ENCODE measurements around the gene CSAG2. TPM values are rescaled to one million over a fixed set of nuclear protein-coding genes. Genes with fewer than 3 reads are reported as not detected.
A peak's percentile ranks its signal among the peaks of the same experiment; 100 is the strongest.
"Not testable (repeated sequence)": the region's sequence is repeated elsewhere in the genome, so short reads cannot be mapped to it uniquely, and the experiment has no call there.

The CSAG2 gene
- total RNA-seq = not detected

- H3K4me3 ChIP-seq; H3K4me1 ChIP-seq (replicated peaks in 1 of 2); in situ Hi-C loops (cut with MboI; ENCODE audit: low pct_unique_long_range_greater_than_20kb in 2 of 9, low sequenced_read_pairs in 9 of 9, unreplicated experiment in 9 of 9); ATAC-seq (replicated peaks in 6 of 8); H3K27ac ChIP-seq: not testable (repeated sequence)
- no CpG with 5 or more reads among the region's 2 CpGs for WGBS, 10 experiments
Observed at GRCh38 chrX:152709173-152709572, at the start of gene CSAG2. Gene CSAG2 (minus strand): TSS chrX:152709273. CDS start chrX:152709112, 161 bp downstream.

- H3K4me1 ChIP-seq (replicated peaks in 1 of 2); in situ Hi-C loops (cut with MboI; ENCODE audit: low pct_unique_long_range_greater_than_20kb in 2 of 9, low sequenced_read_pairs in 9 of 9, unreplicated experiment in 9 of 9); H3K27ac ChIP-seq; ATAC-seq (replicated peaks in 6 of 8); H3K4me3 ChIP-seq: not testable (repeated sequence)
- no CpG with 5 or more reads among the region's 5 CpGs for WGBS, 10 experiments
Observed at GRCh38 chrX:152754871-152755270, 45.8 kb upstream of the CSAG2 start.

- in situ Hi-C loops (cut with MboI; ENCODE audit: low pct_unique_long_range_greater_than_20kb in 2 of 9, low sequenced_read_pairs in 9 of 9, unreplicated experiment in 9 of 9); H3K4me3 ChIP-seq; H3K4me1 ChIP-seq (replicated peaks in 1 of 2); H3K27ac ChIP-seq: not testable (repeated sequence)
- peak in 1 of 8 experiments; percentile 62 for ATAC-seq (replicated peaks in 6 of 8)
- no CpG with 5 or more reads among the region's 35 CpGs for WGBS, 10 experiments
Observed at GRCh38 chrX:152753686-152754650, 44.9 kb upstream of the CSAG2 start, which contains the start of gene MAGEA2. Gene MAGEA2 (minus strand): TSS chrX:152753842. CDS start chrX:152751363, 2,479 bp downstream.

GRCh38 chrX:152738560-152738959 lies 29.5 kb upstream of the CSAG2 start:
- Histone ChIP-seq H3K4me1 (replicated peaks in 1 of 2) (no peaks in the 10 kb centered on the region), H3K4me3 (no peak overlapping the region), H3K27ac (no peak overlapping the region)
- WGBS, 10 experiments = 0 to 100% (median 36%) methylated on average over 1 to 5 of the region's 5 CpGs; no CpG with 5 or more reads in 4 of the 10 experiments
- in situ Hi-C loops (cut with MboI; ENCODE audit: low pct_unique_long_range_greater_than_20kb in 2 of 9, low sequenced_read_pairs in 9 of 9, unreplicated experiment in 9 of 9) = no loop called here
- no peak for ATAC-seq (replicated peaks in 6 of 8)

GRCh38 chrX:152736528-152736927 lies 27.5 kb upstream of the CSAG2 start:
- H3K4me1 ChIP-seq (replicated peaks in 1 of 2); H3K27ac ChIP-seq; in situ Hi-C loops (cut with MboI; ENCODE audit: low pct_unique_long_range_greater_than_20kb in 2 of 9, low sequenced_read_pairs in 9 of 9, unreplicated experiment in 9 of 9); H3K4me3 ChIP-seq; ATAC-seq (replicated peaks in 6 of 8): not testable (repeated sequence)
- 34% methylated on average over 6 of the region's 12 CpGs; no CpG with 5 or more reads in 9 of the 10 experiments for WGBS, 10 experiments

- Histone ChIP-seq H3K4me3 (no peak overlapping the region), H3K27ac (no peak overlapping the region), H3K4me1 (replicated peaks in 1 of 2) (no peaks in the 10 kb centered on the region)
- 42% methylated on average over 6 of the region's 12 CpGs; no CpG with 5 or more reads in 9 of the 10 experiments for WGBS, 10 experiments
- ATAC-seq (replicated peaks in 6 of 8) = no peak
- in situ Hi-C loops (cut with MboI; ENCODE audit: low pct_unique_long_range_greater_than_20kb in 2 of 9, low sequenced_read_pairs in 9 of 9, unreplicated experiment in 9 of 9) = no loop called here
Observed at GRCh38 chrX:152735860-152736511, 26.9 kb upstream of the CSAG2 start.

- WGBS, 10 experiments = 60% methylated on average over 1 of the region's 2 CpGs; no CpG with 5 or more reads in 9 of the 10 experiments
- Histone ChIP-seq H3K4me1 (replicated peaks in 1 of 2) (no peaks in the 10 kb centered on the region), H3K27ac (no peak overlapping the region), H3K4me3 (no peak overlapping the region)
- no peak for ATAC-seq (replicated peaks in 6 of 8)
- in situ Hi-C loops (cut with MboI; ENCODE audit: low pct_unique_long_range_greater_than_20kb in 2 of 9, low sequenced_read_pairs in 9 of 9, unreplicated experiment in 9 of 9) = no loop called here
Observed at GRCh38 chrX:152735101-152735500, 26.0 kb upstream of the CSAG2 start.

- H3K4me3 ChIP-seq; H3K27ac ChIP-seq; H3K4me1 ChIP-seq (replicated peaks in 1 of 2); ATAC-seq (replicated peaks in 6 of 8); in situ Hi-C loops (cut with MboI; ENCODE audit: low pct_unique_long_range_greater_than_20kb in 2 of 9, low sequenced_read_pairs in 9 of 9, unreplicated experiment in 9 of 9): not testable (repeated sequence)
- no CpG with 5 or more reads among the region's 22 CpGs for WGBS, 10 experiments
Observed at GRCh38 chrX:152734143-152734858, 25.2 kb upstream of the CSAG2 start.

- ATAC-seq (replicated peaks in 6 of 8) = no peak
Observed at GRCh38 chrX:152733261-152733975, 24.3 kb upstream of the CSAG2 start, which contains the start of the genes CSAG1 and MAGEA12. Gene CSAG1 (minus strand): TSS chrX:152733721. CDS start chrX:152732460, 1,261 bp downstream. Gene MAGEA12 (plus strand): TSS chrX:152733757. CDS start chrX:152736162, 2,405 bp downstream.

GRCh38 chrX:152725409-152725808 lies 16.3 kb upstream of the CSAG2 start:
- in situ Hi-C loops (cut with MboI; ENCODE audit: low pct_unique_long_range_greater_than_20kb in 2 of 9, low sequenced_read_pairs in 9 of 9, unreplicated experiment in 9 of 9) = no loop called here

More at GRCh38 chrX:152733261-152733975, 24.3 kb upstream of the CSAG2 start, which contains the start of the genes CSAG1 and MAGEA12:
- Histone ChIP-seq H3K4me3 (no peak within 1 kb of the TSS), H3K27ac (no peak within 1 kb of the TSS), H3K4me1 (replicated peaks in 1 of 2) (no peaks in the 10 kb centered on the region)
- WGBS, 10 experiments = no CpG with 5 or more reads among the region's 21 CpGs
- in situ Hi-C loops (cut with MboI; ENCODE audit: low pct_unique_long_range_greater_than_20kb in 2 of 9, low sequenced_read_pairs in 9 of 9, unreplicated experiment in 9 of 9) = no loop called here

GRCh38 chrX:152713815-152714787 lies 5.0 kb upstream of the CSAG2 start, which contains the start of gene MAGEA2B:
Gene MAGEA2B (plus strand): TSS chrX:152714628. CDS start chrX:152717107, 2,479 bp downstream.
- H3K27ac ChIP-seq; H3K4me3 ChIP-seq; in situ Hi-C loops (cut with MboI; ENCODE audit: low pct_unique_long_range_greater_than_20kb in 2 of 9, low sequenced_read_pairs in 9 of 9, unreplicated experiment in 9 of 9); H3K4me1 ChIP-seq (replicated peaks in 1 of 2): not testable (repeated sequence)
- peak in 1 of 8 experiments; percentile 69 for ATAC-seq (replicated peaks in 6 of 8)
- no CpG with 5 or more reads among the region's 35 CpGs for WGBS, 10 experiments

More at GRCh38 chrX:152725409-152725808, 16.3 kb upstream of the CSAG2 start:
- WGBS, 10 experiments = 5 to 40% methylated on average over 1 to 4 of the region's 7 CpGs; no CpG with 5 or more reads in 8 of the 10 experiments
- no peak overlapping the region for H3K27ac ChIP-seq
- H3K4me1 ChIP-seq (replicated peaks in 1 of 2) = no peaks in the 10 kb centered on the region
- H3K4me3 ChIP-seq = no peak overlapping the region
- ATAC-seq (replicated peaks in 6 of 8) = no peak

Measured in motor neuron (in vitro differentiated cells).